Islet of Langerhans (tissue), 1 donor: ENCODE measurements around the gene SLC28A2.

Experiments used
- FAIRE-seq: peaks from one replicate; lab custom pipeline; 2011; peaks lifted over from hg19 to GRCh38; lab: Jason Lieb, UNC

SLC28A2 gene

DNA sequence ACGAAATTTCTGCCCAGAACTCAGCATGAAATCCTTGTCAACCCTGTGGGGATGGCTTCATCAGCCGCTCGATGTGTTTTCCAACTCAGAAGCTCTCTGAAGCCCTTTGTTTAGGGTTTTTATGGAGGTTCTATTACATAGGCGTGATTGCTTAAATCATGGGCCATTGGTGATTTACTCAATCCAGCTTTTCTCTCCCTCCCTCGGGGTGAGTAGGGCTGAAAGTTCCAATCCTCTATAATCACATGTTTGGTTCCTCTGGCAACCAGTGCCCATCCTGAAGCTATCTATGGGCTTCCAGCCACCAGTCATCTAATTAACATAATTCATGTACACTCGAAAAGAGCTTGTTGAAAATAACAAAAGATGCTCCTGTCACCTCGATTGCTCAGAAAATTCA lies 74.7 kb downstream of the SLC28A2 start:
- FAIRE-seq = no peak
